ENCODE measurements around the gene OR4B1.

DNA sequence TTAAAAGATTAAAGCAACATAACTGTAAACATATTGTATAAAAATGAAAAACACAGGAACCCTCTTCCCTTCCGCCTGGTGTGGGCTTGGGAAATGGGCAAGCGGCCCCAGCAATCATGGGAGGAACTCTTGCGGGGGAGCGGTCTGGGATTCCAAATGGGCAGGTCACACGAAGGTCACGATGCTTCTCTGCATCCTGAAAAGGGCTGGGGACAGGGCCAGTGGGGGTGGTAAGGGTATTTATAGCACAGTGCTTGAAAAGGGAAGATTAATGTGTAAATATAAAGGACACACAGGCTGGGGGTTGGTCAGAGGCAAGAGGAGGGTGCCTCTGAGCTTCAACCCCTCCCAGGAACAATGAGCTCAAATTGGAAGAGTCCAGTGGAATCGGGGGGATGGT lies 46.9 kb upstream of the OR4B1 start:
- no peak for TF ChIP-seq GATA2 (IDR thresholded peaks at IDR 0.05; ENCODE audit: low read depth, low read length)
- no peak for TF ChIP-seq GATA3 (IDR thresholded peaks at IDR 0.05; ENCODE audit: low read depth, low read length)
